Ectodermal cell (in vitro differentiated cells): ENCODE data around the gene TESK2.

Experiments
- H3K27ac ChIP-seq: 2 replicates; pipeline ENCODE4 v1.7.0; 2013; ENCODE audit warnings: mild to moderate bottlenecking, low read depth, low read length; ENCODE audit not compliant: insufficient read depth, poor library complexity, severe bottlenecking
- H3K27me3 ChIP-seq: 2 replicates; pipeline ENCODE4 v1.7.0; 2013; ENCODE audit warnings: mild to moderate bottlenecking, low read length; ENCODE audit not compliant: insufficient read depth, control insufficient read depth, poor library complexity, severe bottlenecking
- H3K36me3 ChIP-seq: one replicate; pipeline ENCODE4 v1.7.0; 2013; ENCODE audit warnings: low read length; ENCODE audit not compliant: control insufficient read depth, insufficient read depth
- H3K4me1 ChIP-seq: one replicate; pipeline ENCODE4 v1.7.0; 2013; ENCODE audit warnings: low read length; ENCODE audit not compliant: control insufficient read depth, insufficient read depth
- H3K4me3 ChIP-seq: 2 replicates; pipeline ENCODE4 v1.7.0; 2013; ENCODE audit warnings: low read depth, low read length, control low read depth; ENCODE audit not compliant: insufficient read depth
- H3K9me3 ChIP-seq: 2 replicates; pipeline ENCODE4 v1.7.0; 2013; ENCODE audit warnings: mild to moderate bottlenecking, low read length, moderate library complexity; ENCODE audit not compliant: control insufficient read depth
- WGBS, 2 experiments: methylation state at CpG; one replicate each; pipeline ENCODE4 v1.1.7; 2013; ENCODE audit warnings: missing lambda C conversion rate in 2 of 2; 5-methylcytosine and 5-hydroxymethylcytosine counted together

The TESK2 gene

DNA sequence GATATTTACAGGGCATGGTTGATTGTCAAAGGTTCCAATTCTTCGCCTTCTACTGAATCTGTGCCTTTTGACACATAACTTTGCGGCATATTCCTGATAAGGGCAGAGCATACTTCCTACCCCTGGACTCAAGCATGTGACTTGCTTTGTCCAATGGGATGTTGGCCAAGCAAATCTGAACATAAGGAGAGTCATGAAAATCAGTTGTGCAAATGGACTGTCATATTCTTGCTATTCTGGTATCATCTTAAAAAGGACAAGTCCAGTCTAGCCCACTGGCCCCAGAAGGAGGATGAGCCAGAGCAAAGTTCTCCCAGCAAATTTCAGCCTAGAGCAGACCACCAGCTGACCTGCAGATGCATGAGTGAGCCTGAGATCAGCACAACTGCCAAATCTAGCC lies 109.7 kb downstream of the TESK2 start:
- H3K4me3 ChIP-seq: no peak overlapping the region
- WGBS, 2 experiments: 96 to 100% methylated on average over 2 of the region's 2 CpGs

DNA sequence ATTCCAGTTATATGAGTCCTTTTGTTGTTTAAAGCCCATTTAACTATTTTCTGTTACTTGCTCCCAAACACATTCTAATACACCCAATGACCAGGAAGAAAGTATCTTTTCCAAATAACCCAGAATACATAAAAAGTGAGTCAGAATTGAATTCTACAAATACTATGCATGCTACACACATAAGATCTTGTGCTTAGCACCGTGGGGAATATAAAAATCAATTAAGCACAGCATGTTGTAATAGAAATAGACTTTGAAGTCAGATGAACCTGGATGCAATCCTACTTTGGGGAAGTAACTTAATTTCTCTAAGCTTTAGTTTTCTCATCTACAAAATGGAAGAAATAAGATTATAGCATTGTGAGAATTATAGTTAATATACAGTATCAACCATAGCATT lies 110.2 kb downstream of the TESK2 start:
- no peaks in the 10 kb centered on the region for H3K4me1 ChIP-seq
- WGBS, 2 experiments: 100% methylated on average over 1 of the region's 1 CpG
- H3K27ac ChIP-seq: no peak overlapping the region
- no peaks in the 10 kb centered on the region for H3K9me3 ChIP-seq
- H3K36me3 ChIP-seq: no peaks in the 10 kb centered on the region
- no peaks in the 10 kb centered on the region for H3K27me3 ChIP-seq
- no peak overlapping the region for H3K4me3 ChIP-seq

More for the DNA sequence above, 109.7 kb downstream of the TESK2 start:
- no peaks in the 10 kb centered on the region for H3K36me3 ChIP-seq
- H3K27me3 ChIP-seq: no peaks in the 10 kb centered on the region
- no peak overlapping the region for H3K27ac ChIP-seq
- H3K4me1 ChIP-seq: no peaks in the 10 kb centered on the region
- H3K9me3 ChIP-seq: no peaks in the 10 kb centered on the region

DNA sequence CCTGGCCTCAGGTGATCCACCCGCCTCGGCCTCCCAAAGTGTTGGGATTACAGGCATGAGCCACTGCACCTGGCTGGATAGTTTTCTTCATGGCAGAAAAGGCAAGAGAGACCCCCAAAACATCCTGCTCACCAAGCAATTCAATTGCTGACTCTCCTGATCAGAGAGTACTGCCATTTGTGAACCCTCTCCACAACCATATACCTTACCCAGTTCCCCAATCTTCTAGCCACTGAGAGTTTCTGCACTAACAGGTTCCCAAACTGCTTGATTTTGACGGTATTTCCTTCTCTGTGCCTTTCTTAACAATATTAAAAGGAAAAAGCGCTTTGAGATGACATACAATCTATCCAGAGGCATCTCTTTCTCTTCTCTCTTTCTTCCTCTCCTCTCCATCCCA lies 110.8 kb downstream of the TESK2 start:
- H3K36me3 ChIP-seq: no peaks in the 10 kb centered on the region
- WGBS, 2 experiments: 89 to 93% methylated on average over 4 of the region's 4 CpGs
- no peak overlapping the region for H3K27ac ChIP-seq
- no peaks in the 10 kb centered on the region for H3K4me1 ChIP-seq
- H3K4me3 ChIP-seq: no peak overlapping the region
- H3K9me3 ChIP-seq: no peaks in the 10 kb centered on the region
- no peaks in the 10 kb centered on the region for H3K27me3 ChIP-seq

DNA sequence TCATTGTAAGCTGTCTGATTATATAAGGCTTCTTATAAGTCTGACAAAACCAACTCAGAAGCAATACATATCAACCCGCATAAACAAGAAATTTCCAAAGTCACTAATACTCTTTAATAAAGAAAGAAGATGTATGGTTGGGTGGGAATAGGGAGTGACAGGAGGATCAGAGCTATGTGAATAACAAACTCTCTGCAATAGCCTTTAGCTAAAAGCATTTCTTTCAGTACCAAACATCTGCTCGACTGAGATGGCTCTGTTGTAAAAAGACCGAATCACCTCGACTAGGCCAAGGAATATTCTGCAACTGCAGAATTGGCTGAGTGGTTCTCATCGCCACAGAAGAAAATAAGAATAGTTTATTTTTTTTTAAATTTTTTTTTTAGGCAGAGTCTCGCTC lies 111.4 kb downstream of the TESK2 start:
- 94 to 97% methylated on average over 5 of the region's 6 CpGs for WGBS, 2 experiments
- Histone ChIP-seq H3K9me3 (no peaks in the 10 kb centered on the region), H3K27me3 (no peaks in the 10 kb centered on the region), H3K27ac (no peak overlapping the region), H3K36me3 (no peaks in the 10 kb centered on the region), H3K4me1 (no peaks in the 10 kb centered on the region), H3K4me3 (no peak overlapping the region)

DNA sequence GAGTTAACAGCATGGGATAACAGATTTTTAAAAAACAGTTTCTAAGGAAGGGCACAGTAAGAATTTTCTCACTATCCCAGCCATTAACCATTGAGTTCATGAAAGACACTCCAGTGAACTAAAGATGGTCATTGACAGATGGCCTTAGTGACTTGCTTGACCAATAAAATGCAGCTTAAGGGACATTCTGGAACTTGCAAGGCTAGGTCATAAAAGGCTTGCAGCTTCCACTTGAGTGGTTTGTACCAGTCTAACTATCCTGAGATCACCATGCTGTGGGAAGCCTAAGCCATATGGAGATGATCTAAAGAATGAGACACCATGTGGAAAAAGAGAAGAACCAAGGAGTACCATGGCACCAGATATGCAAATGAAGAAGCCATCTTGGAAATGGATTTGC lies 112.8 kb downstream of the TESK2 start:
- Histone ChIP-seq H3K9me3 (no peaks in the 10 kb centered on the region), H3K27me3 (no peaks in the 10 kb centered on the region), H3K4me1 (no peaks in the 10 kb centered on the region), H3K4me3 (no peak overlapping the region), H3K36me3 (no peaks in the 10 kb centered on the region), H3K27ac (no peak overlapping the region)

DNA sequence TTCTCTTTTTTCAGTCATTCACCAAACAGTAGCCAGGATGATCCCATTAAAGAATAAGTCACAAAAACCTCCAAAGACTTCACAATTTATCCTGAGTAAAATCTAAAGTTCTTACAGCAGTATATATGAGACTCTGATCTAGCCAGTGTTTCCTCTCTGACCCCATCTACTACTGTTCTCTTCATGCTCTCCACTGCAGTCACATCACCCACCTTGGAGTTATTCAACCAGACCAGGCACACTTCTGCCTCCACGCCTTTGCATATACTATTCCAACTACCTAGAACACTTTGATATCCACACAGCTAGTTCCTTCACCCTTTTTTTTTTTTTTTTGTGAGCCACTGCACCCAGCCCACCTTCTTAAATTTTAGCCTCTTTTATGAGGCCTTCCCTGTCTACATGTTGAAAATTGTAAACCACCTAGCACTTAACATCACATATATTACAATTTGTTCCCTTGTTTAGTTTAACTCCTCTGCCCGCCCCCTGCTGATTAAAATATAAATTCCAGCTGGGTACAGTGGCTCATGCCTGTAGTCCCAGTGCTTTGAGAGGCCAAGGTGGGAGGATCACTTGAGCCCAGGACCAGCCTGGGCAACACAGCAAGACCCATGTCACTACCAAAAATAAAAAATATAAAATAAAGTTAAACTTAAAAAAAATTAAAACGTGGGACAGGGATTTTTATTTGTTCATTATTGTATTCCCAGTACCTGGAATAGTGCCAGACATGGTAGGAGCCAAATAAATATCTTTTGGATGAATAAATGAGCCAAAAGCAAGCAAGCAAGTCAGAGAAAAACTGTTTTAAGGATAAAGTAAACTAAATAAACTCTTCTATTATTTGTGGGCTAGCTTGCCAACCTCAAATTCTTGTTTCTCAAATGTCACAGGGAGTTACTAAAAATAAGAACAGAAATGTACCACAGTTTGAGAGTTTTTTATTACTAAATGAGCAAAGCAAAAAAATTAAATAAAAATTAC lies 115.6 kb downstream of the TESK2 start:
- Histone ChIP-seq H3K4me1 (no peaks in the 10 kb centered on the region), H3K36me3 (no peaks in the 10 kb centered on the region), H3K4me3 (no peak overlapping the region), H3K9me3 (no peaks in the 10 kb centered on the region), H3K27me3 (no peaks in the 10 kb centered on the region), H3K27ac (no peak overlapping the region)
- WGBS, 2 experiments: 80% methylated on average over 3 of the region's 3 CpGs

DNA sequence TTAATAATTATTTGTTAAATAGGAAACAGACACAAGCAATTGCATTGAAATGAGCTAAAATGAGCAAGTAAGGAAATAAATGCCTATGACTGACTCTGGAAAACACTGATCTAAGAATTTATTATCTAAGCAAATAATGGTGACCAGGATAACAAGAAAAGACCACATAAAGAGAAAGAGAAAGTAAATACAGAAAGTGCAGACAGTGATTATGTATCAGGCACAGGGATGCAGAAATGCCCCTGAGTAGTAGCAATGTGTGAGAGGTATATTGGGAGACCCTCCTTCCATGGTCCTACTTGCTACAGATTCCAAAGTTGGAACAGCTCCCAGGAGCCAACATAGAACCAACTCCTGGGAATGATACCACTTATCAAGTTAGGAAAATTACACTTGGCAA lies 117.4 kb downstream of the TESK2 start:
- Histone ChIP-seq H3K27ac (no peak overlapping the region), H3K4me3 (no peak overlapping the region), H3K9me3 (no peaks in the 10 kb centered on the region), H3K27me3 (no peaks in the 10 kb centered on the region), H3K36me3 (no peaks in the 10 kb centered on the region), H3K4me1 (no peaks in the 10 kb centered on the region)

DNA sequence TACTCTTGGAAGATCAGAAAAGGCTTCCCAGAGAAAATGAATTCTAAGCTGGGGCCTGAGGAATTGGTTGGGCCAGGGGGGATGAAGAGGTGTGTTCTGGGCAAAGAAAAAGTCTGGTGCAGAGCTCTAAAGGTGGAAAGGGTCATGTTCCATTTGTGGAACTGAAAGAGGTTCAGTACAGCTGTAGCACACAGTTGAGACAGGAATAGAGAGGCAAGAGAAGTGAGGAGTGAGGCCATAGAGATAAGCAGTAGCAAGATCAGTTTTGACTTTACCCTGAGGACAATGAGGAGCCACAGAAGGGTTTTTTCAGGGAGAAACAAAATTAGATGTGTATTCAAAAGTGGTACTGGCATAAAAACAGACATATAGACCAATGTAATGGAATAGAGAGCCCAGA lies 120.4 kb downstream of the TESK2 start:
- H3K4me3 ChIP-seq: no peak overlapping the region
- H3K4me1 ChIP-seq: no peaks in the 10 kb centered on the region
- H3K36me3 ChIP-seq: no peaks in the 10 kb centered on the region
- no peaks in the 10 kb centered on the region for H3K9me3 ChIP-seq
- no peak overlapping the region for H3K27ac ChIP-seq
- no peaks in the 10 kb centered on the region for H3K27me3 ChIP-seq

DNA sequence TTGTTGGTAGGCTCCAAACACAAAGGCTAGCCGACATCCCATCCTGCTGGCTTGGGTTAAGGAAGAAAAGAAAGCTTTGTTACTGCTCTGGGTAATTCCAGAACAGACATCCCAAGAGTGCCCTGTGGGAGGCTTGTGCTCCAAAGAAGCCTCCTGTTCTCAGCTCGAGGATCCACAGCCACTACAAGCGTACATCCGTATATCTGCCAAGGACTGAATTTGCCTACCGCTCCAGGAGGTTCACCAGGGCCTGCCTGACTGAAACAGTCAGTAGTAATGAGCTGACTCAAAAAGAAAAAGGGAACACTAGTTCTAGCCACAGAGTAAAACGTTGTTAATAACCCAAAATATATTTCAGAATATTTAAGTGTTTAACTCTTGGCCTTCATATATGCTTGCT lies 125.9 kb downstream of the TESK2 start:
- Histone ChIP-seq H3K36me3 (no peaks in the 10 kb centered on the region), H3K4me1 (peaks cover 3% of the 10 kb centered on the region), H3K27ac (peak overlapping the region; percentile 50), H3K27me3 (no peaks in the 10 kb centered on the region), H3K9me3 (no peaks in the 10 kb centered on the region), H3K4me3 (no peak overlapping the region)
- WGBS, 2 experiments: 38 to 40% methylated on average over 5 to 6 of the region's 6 CpGs

DNA sequence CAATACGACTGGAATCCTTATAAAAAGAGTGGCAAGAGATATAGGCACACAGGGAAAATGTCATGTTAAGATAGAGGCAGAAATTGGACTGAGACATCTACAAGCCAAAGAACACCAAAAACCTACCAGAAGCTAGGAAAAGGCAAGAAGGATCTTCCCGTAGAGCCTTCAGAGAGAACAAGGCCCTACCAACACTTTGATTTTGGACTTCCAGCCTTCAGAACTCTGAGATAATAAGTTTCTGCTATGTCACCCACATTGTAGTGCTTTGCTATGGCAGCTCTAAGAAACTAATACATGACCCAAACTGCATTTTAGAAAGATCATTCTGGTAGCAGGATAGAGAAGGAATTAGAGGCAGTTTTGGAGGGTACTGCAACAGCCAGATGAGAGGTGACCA lies 126.7 kb downstream of the TESK2 start:
- WGBS, 2 experiments: 88 to 95% methylated on average over 2 of the region's 2 CpGs
- Histone ChIP-seq H3K36me3 (no peaks in the 10 kb centered on the region), H3K9me3 (no peaks in the 10 kb centered on the region), H3K4me1 (peaks cover 3% of the 10 kb centered on the region), H3K4me3 (no peak overlapping the region), H3K27ac (no peak overlapping the region), H3K27me3 (no peaks in the 10 kb centered on the region)
